A549 (cell line): ENCODE results near the gene SRPK2. TPM values are rescaled to one million over a fixed set of nuclear protein-coding genes. Genes with fewer than 3 reads are reported as not detected.
"Not testable (repeated sequence)": the region's sequence is repeated elsewhere in the genome, so short reads cannot be mapped to it uniquely, and the experiment has no call there.

Source experiments
- ATAC-seq, 2 experiments: fragments of 200-7000 bp in 1 of 2; fragments of >200 bp in 1 of 2; cut with Nextera tagmentation in 1 of 2; cut with Tn5 transposase in 1 of 2; 3 replicates each; pipeline versions ENCODE4 v1.8.0 to v1.9.1; 2018 to 2020; ENCODE audit warnings: mild to moderate bottlenecking in 1 of 2, moderate library complexity in 1 of 2
- CTCF ChIA-PET: fragments of 300-600 bp; sonication (Branson Sonifier 250); formaldehyde crosslinking; extraction: SDS; loops from one replicate; lab custom pipeline; 2021; ENCODE audit warnings: antibody characterized with exemption, inconsistent platforms; lab: Yijun Ruan, JAX
- POLR2A ChIA-PET: fragments of 350-600 bp; formaldehyde crosslinking; extraction: SDS; loops from one replicate; lab custom pipeline; 2021; ENCODE audit warnings: antibody characterized with exemption, inconsistent platforms; lab: Yijun Ruan, JAX
- DNase-seq, 2 experiments: peaks; one replicate each; pipeline versions ENCODE4 v3.0.0 to v3.0.0-alpha.2; 2011 to 2016; ENCODE audit warnings: low read depth in 1 of 2, low spot score in 1 of 2
- FAIRE-seq: peaks from 2 replicates; lab custom pipeline; 2011; peaks lifted over from hg19 to GRCh38; lab: Jason Lieb, UNC
- H3K27ac ChIP-seq, 2 experiments: fragments of >200 bp; sonication (Bioruptor Twin); formaldehyde crosslinking; 3 replicates each; pipeline ENCODE4 v1.5.1; 2016 to 2017
- H3K4me1 ChIP-seq: fragments of >200 bp; sonication (Bioruptor Twin); formaldehyde crosslinking; 3 replicates; pipeline ENCODE4 v1.6.1; 2016
- H3K4me2 ChIP-seq: fragments of >200 bp; sonication (Bioruptor Twin); formaldehyde crosslinking; 3 replicates; pipeline ENCODE4 v1.6.1; 2016
- H3K4me3 ChIP-seq: fragments of >200 bp; sonication (Bioruptor Twin); formaldehyde crosslinking; 3 replicates; pipeline ENCODE4 v1.5.1; 2016
- H3K9me3 ChIP-seq: fragments of >200 bp; sonication (Bioruptor Twin); formaldehyde crosslinking; 3 replicates; pipeline ENCODE4 v1.6.1; 2016
- BCL3 ChIP-seq: fragments of >200 bp; sonication (Bioruptor Twin); formaldehyde crosslinking; IDR thresholded peaks from 3 replicates; pipeline ENCODE4 v1.6.1; 2016
- CBX8 ChIP-seq: fragments of 200-600 bp; sonication (generic); IDR thresholded peaks from 2 replicates; pipeline ENCODE4 v1.6.1; 2016
- CEBPB ChIP-seq, 2 experiments: fragments of >200 bp in 1 of 2; sonication (Bioruptor Twin) in 1 of 2; formaldehyde crosslinking in 1 of 2; IDR thresholded peaks; 2 replicates each; pipeline ENCODE4 v1.6.1; 2012 to 2016
- CHD2 ChIP-seq: fragments of 150-350 bp; IDR thresholded peaks from 2 replicates; pipeline ENCODE4 v1.6.1; 2014; ENCODE audit warnings: low read length; ENCODE audit not compliant: partially characterized antibody
- CHD4 ChIP-seq: fragments of 200-600 bp; sonication (generic); IDR thresholded peaks from 2 replicates; pipeline ENCODE4 v1.6.1; 2016; ENCODE audit warnings: antibody characterized with exemption, mild to moderate bottlenecking, borderline replicate concordance
- ESRRA ChIP-seq: fragments of 150-350 bp; IDR thresholded peaks from 2 replicates; pipeline ENCODE4 v1.6.1; 2014; ENCODE audit warnings: mild to moderate bottlenecking, low read length, borderline replicate concordance
- JUN ChIP-seq, 2 experiments: fragments of >200 bp; sonication (Bioruptor Twin); formaldehyde crosslinking; IDR thresholded peaks; 2 replicates in 1 of 2; 3 replicates in 1 of 2; pipeline ENCODE4 v1.6.1; 2016 to 2017
- MAFK ChIP-seq: fragments of 450-650 bp; IDR thresholded peaks from 2 replicates; pipeline ENCODE4 v1.6.1; 2014; ENCODE audit not compliant: partially characterized antibody
- MYC ChIP-seq: IDR thresholded peaks from 2 replicates; pipeline ENCODE4 v1.6.1; 2012; ENCODE audit warnings: mild to moderate bottlenecking, inconsistent platforms, low read length, improper control_type of control experiment, borderline replicate concordance
- POLR2A ChIP-seq: IDR thresholded peaks from 2 replicates; pipeline ENCODE4 v1.6.1; 2012; ENCODE audit warnings: mild to moderate bottlenecking, low read length
- RCOR1 ChIP-seq: fragments of 150-350 bp; IDR thresholded peaks from 2 replicates; pipeline ENCODE4 v1.6.1; 2014; ENCODE audit warnings: antibody characterized with exemption, low read length, low read depth
- SMC3 ChIP-seq: fragments of >200 bp; sonication (Bioruptor Twin); formaldehyde crosslinking; IDR thresholded peaks from 3 replicates; pipeline ENCODE4 v1.6.1; 2018; ENCODE audit warnings: inconsistent platforms
- WGBS: methylation state at CpG from one replicate; pipeline ENCODE4 v1.1.6; 2017; ENCODE audit errors: missing lambda C conversion rate; 5-methylcytosine and 5-hydroxymethylcytosine counted together
- polyA plus RNA-seq, 4 experiments: library from polyadenylated mRNA; depleted of rRNA in 3 of 4; stranded (reverse); fragments of >200 nt; fragmentation: RNase III in 1 of 4; extraction: RNeasy Plus Mini Kit Qiagen cat#74134 plus additional on column Dnase treatment in 1 of 4; gene quantifications; 2 replicates in 3 of 4; 3 replicates in 1 of 4; pipeline ENCODE4 v1.2.3, GENCODE V29; 2011 to 2017

Gene SRPK2
- polyA plus RNA-seq, 2 of the 4 experiments (the other 2 are of a cell fraction) = 23.0 to 30.9 TPM

DNA sequence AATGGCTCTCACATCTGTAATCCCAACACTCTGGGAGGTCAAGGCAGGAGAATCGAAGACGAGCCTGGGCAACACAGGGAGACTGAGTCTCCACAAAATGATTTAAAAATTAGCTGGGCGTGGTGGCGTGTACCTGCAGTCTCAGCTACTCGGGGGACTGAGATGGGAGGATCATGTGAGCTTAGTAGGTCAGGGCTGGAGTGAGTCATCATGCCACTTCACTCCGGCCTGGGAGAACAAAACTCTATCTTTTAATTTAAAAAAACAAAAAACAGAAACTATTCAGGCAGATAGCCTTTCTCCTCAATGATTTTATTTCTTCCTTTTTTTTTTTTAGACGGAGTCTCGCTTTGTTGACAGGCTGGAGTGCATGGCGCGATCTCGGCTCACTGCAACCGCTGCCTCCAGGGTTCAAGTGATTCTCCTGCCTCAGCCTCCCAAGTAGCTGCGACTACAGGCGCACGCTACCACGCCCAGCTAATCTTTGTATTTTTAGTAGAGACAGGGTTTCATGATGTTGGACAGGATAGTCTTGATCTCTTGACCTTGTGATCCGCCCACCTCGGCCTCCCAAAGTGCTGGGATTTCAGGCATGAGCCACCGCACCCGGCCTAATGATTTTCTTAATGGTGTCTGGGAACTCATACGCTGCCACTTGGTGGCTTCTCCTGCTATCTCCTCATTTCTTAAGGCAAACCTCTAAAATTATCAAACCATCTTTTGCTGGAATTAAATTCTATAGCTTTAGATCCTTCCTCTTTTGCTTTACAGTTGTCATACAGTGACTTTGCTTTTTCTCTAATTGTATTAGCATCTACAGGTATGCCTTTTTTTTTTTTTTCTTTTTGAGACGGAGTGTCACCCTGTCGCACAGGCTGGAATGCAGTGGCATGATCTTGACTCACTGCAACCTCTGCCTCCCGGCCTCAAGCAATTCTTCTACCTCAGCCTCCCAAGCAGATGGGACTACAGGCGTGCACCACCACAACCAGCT, 22.9 kb downstream of the SRPK2 start:
- WGBS = 91% methylated on average over 25 of the region's 25 CpGs
- no peak overlapping the region for H3K4me3 ChIP-seq
- FAIRE-seq = no peak
- peaks cover 32% of the 10 kb centered on the region for H3K4me1 ChIP-seq
- ATAC-seq = no peak
- DNase-seq = no peak
- ChIA-PET CTCF (interaction anchor here (0.6 to 3.2 kb wide), 5 partner anchors 10 to 447 kb away, joined by 3 to 10 read pairs (median 4); no protein-coding TSS in a partner anchor), POLR2A (no interaction called here)
- H3K9me3 ChIP-seq = 0 out of 3 replicates have a peak, but pooled peaks cover 2% of the 10 kb centered on the region
- TF ChIP-seq CHD4 (no peak), BCL3 (no peak), ESRRA (no peak), MYC (no peak), SMC3 (no peak)
- H3K4me2 ChIP-seq = no peak overlapping the region; the same call in 2 of the 3 replicates
- H3K27ac ChIP-seq = no peak overlapping the region; a peak in 1 of 6 replicates

DNA sequence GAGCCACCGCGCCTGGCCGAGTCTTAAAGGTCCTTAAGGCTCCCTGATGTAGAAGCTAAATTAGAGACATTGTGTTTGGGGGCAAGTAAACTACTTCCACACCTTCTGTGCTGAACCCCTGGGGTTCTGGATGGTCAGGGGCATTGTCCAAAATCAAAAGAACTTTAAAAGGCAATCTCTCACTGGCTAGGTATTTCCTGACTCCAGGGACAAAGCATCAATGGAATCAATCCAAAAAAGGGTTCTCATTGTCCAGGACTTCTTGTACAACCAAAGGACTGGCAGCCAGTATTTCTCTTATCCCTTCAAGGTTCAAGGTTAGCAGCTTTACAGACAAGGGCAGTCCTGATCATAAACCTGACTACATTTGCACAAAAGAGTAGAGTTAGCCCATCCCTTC, 24.0 kb downstream of the SRPK2 start:
- no peak for ATAC-seq
- no peak for DNase-seq
- Histone ChIP-seq H3K27ac (no peak overlapping the region; a peak in 1 of 6 replicates), H3K4me3 (no peak overlapping the region)
- CTCF ChIA-PET = interaction anchor here (3.2 kb wide), 1 partner anchor 11 kb away, joined by 10 read pairs; no protein-coding TSS in a partner anchor
- no peak for FAIRE-seq
- 90% methylated on average over 3 of the region's 3 CpGs for WGBS
- TF ChIP-seq CBX8 = no peak
- TF ChIP-seq RCOR1 = no peak
- TF ChIP-seq CHD2 = no peak
- no peak for TF ChIP-seq POLR2A
- TF ChIP-seq CEBPB (IDR thresholded peaks at IDR 0.05) = no peak
- no peak for TF ChIP-seq JUN (IDR thresholded peaks at IDR 0.05)
- TF ChIP-seq MAFK = no peak
- TF ChIP-seq, all 56 proteins: peak for 0
- Histone ChIP-seq H3K4me2 (no peak overlapping the region), H3K4me1 (peaks cover 25% of the 10 kb centered on the region), H3K9me3 (0 out of 3 replicates have a peak, but pooled peaks cover 2% of the 10 kb centered on the region)
- POLR2A ChIA-PET = no interaction called here

DNA sequence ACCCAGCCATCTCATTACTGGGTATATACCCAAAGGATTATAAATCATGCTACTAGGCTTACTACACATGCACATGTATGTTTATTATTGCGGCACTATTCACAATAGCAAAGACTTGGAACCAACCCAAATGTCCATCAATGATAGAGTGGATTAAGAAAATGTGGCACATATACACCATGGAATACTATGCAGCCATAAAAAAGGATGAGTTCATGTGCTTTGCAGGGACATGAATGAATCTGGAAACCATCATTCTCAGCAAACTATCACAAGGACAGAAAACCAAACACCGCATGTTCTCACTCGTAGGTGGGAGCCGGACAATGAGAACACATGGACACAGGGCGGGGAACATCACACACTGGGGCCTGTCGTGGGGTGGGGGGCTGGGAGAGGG, 25.1 kb downstream of the SRPK2 start:
- CTCF ChIA-PET, H3K4me2 ChIP-seq, H3K9me3 ChIP-seq, H3K4me3 ChIP-seq, ATAC-seq, DNase-seq, FAIRE-seq, H3K27ac ChIP-seq, POLR2A ChIA-PET: not testable (repeated sequence)
- H3K4me1 ChIP-seq = peaks cover 32% of the 10 kb centered on the region
- WGBS = 97% methylated on average over 5 of the region's 6 CpGs

DNA sequence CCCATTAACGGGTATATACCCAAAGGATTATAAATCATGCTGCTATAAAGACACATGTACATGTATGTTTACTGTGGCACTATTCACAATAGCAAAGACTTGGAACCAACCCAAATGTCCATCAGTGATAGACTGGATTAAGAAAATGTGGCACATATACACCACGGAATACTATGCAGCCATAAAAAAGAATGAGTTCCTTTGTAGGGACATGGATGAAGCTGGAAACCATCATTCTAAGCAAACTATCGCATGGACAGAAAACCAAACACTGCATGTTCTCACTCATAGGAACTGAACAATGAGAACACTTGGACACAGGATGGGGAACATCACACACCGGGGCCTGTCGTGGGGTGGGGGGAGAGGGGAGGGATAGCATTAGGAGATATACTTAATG, 26.0 kb downstream of the SRPK2 start:
- ATAC-seq, DNase-seq, FAIRE-seq, CTCF ChIA-PET, H3K27ac ChIP-seq, H3K4me2 ChIP-seq, H3K9me3 ChIP-seq, H3K4me3 ChIP-seq, POLR2A ChIA-PET: not testable (repeated sequence)
- H3K4me1 ChIP-seq = peaks cover 23% of the 10 kb centered on the region
- WGBS = 91% methylated on average over 5 of the region's 5 CpGs

DNA sequence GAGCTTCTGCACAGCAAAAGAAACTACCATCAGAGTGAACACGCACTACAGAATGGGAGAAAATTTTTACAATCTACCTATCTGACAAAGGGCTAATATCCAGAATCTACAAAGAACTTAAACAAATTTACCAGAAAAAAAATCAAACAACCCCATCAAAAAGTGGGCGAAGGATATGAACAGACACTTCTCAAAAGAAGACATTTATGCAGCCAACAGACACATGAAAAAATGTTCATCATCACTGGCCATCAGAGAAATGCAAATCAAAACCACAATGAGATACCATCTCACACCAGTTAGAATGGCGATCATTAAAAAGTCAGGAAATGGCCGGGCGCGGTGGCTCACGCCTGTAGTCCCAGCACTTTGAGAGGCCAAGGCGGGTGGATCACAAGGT, 26.7 kb downstream of the SRPK2 start:
- ATAC-seq, POLR2A ChIA-PET, H3K9me3 ChIP-seq, H3K27ac ChIP-seq, DNase-seq, H3K4me2 ChIP-seq, H3K4me3 ChIP-seq, FAIRE-seq: not testable (repeated sequence)
- 96% methylated on average over 8 of the region's 8 CpGs for WGBS
- H3K4me1 ChIP-seq = peaks cover 16% of the 10 kb centered on the region; the same call in 2 of the 3 replicates
- CTCF ChIA-PET = interaction anchor here (0.8 to 0.9 kb wide), 2 partner anchors 11 to 22 kb away, joined by 3 read pairs; no protein-coding TSS in a partner anchor

DNA sequence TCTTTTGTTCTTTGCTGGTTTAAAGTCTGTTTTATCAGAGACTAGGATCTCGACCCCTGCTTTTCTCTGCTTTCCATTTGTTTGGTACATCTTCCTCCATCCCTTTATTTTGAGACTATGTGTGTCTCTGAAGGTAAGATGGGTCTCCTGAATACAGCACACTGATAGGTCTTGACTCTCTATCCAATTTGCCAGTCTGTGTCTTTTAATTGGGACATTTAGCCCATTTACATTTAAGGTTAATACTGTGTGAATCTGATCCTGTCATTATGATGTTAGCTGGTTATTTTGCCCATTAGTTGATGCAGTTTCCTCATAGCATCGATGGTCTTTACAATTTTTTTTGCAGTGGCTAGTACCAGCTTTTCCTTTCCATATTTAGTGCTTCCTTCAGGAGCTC, 28.6 kb downstream of the SRPK2 start:
- 90% methylated on average over 2 of the region's 2 CpGs for WGBS
- H3K4me1 ChIP-seq, H3K4me3 ChIP-seq, H3K27ac ChIP-seq, H3K9me3 ChIP-seq, FAIRE-seq, DNase-seq, H3K4me2 ChIP-seq, ATAC-seq, POLR2A ChIA-PET: not testable (repeated sequence)
- CTCF ChIA-PET = interaction anchor here (0.6 kb wide), 1 partner anchor 113 kb away, joined by 3 read pairs; no protein-coding TSS in a partner anchor
